Activated CD8-positive, alpha-beta memory T cell treated with anti-CD3 and anti-CD28 coated beads for 4 hours (primary cell): Measurements from ENCODE around the gene IMMP2L.
"Not testable (repeated sequence)": the region's sequence is repeated elsewhere in the genome, so short reads cannot be mapped to it uniquely, and the experiment has no call there.

Experiments used
- DNase-seq, 2 donors: peaks; one replicate each; pipeline ENCODE4 v3.0.0-alpha.2; 2020; ENCODE audit warnings: low read depth in 2 of 2

Gene IMMP2L

DNA sequence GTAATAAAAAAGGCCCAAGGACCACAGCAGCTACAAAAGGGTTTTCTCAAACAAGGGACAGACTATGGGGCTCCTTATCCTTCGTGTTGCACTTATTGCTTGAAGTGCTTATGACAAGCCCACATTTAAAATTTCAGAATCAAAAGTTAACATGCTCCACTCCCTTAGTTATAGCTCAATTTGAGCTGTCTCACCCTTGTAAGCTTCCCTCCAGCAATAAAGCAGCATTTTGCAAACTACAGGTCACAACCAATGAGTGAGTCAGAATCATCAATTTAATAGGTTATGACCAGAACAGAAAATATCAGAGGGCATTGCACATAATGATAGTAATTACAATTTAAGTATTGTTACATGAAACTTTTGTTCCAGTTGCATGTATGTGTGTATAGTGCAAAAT is 53.0 kb downstream of the IMMP2L start:
- no peak for DNase-seq

DNA sequence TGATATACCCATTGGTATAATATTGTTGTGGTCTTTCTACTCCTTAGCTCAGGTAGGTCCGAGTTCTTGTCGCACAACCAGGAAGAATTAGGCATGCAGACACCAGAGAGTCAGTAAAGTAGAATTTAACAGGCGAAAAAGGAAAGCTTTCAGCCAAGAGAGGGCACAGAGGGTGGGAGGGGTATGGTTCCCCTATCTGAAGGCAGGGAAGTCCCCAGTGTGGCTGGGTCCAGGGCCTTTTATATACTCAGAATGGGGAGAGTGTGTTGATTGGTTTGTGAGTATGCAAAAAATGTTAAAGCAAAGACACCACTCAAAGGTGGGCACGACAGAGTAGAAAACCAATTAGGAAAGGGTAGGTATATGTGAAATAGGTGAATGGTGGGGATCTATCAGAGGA is 53.9 kb downstream of the IMMP2L start:
- DNase-seq: no peak

DNA sequence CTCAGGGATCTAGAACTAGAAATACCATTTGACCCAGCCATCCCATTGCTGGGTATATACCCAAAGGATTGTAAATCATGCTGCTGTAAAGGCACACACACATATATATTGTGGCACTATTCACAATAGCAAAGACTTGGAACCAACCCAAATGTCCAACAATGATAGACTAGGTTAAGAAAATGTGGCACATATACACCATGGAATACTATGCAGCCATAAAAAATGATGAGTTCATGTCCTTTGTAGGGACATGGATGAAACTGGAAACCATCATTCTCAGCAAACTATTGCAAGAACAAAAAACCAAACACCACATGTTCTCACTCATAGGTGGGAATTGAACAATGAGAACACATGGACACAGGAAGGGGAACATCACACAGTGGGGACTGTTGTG is 56.9 kb downstream of the IMMP2L start:
- not testable (repeated sequence) for DNase-seq

DNA sequence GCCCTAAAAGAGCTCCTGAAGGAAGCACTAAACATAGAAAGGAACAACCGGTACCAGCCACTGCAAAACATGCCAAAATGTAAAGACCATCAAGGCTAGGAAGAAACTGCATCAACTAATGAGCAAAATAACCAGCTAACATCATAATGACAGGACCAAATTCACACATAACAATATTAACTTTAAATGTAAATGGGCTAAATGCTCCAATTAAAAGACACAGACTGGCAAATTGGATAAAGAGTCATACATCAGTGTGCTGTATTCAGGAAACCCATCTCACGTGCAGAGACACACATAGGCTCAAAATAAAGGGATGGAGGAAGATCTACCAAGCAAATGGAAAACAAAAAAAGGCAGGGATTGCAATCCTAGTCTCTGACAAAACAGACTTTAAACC is 60.5 kb downstream of the IMMP2L start:
- DNase-seq: not testable (repeated sequence)

DNA sequence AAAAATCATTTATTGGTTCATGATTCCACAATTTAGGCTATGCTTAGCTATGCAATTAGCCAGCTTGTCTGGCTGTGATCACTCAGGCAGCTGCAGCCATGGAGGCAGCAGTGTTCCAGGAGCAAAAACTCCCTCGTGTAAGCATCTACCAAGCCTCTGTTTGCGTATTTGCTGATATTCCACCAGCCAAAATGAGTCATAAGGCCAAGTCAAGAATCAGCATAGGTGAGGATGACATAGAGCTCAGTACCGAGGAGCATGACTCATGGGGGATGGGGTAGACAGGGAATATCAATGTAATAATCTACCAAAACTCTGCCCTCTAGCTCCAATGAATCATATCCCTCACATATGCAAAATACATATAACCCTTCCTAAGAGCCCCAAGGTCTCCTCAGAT is 63.3 kb downstream of the IMMP2L start:
- peak in 1 of 2 donors; percentile 0 for DNase-seq

DNA sequence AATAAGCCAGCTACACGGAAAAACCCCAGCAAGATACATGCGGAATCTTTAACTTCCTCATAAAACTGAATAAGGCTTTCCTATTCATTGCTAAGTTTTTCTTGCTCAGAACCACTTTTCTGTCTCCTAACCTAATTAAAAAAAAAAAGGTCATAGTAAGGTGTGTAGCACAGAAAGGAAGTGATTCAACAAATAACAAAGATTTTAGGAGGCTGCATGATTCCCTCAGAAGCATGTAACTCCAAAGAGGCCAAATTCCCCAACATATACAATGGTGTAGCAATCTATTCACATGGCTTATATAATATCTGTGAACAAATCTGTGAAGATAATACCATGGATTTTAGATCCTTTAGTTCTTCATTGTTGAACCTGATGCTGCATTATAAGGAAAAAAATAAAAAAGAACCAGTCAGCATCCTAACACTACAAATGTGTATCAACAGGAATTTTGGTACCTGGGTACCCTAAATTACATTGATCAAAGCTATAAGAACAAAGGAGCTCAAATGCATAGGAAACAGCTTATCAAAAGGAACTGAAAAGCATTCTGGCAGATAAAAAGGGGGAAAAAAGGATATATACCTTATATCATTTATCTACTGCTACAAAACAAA is 63.8 kb downstream of the IMMP2L start:
- no peak for DNase-seq

DNA sequence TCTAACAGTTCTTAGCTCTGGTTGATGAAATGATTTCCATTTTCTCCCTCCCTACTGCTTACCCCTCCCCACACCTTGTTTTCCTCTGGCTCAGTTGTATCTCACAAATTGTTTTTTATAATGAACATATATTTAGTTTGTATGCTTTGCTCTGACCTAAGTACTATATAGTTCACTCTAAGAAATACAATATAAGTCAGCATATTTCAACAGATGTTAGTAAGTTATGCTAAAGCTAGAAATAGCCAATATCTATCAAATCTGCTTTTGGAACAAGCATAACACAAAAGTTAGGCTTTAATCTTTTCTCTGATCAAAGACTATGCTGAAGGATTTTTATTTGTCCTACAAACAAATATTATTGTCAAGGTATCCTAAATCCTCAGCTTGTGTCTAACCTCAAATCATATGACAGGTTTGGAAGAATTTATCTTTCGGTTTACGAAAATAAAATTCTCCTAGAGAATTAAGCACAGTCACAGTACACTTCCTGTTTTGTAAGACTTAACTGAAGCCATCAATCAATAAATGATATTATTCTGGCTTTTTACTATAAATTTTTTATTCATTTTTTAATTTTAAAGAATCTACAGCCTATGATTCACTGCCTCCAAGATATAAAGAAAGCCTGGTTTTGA is 67.0 kb downstream of the IMMP2L start:
- DNase-seq: no peak

DNA sequence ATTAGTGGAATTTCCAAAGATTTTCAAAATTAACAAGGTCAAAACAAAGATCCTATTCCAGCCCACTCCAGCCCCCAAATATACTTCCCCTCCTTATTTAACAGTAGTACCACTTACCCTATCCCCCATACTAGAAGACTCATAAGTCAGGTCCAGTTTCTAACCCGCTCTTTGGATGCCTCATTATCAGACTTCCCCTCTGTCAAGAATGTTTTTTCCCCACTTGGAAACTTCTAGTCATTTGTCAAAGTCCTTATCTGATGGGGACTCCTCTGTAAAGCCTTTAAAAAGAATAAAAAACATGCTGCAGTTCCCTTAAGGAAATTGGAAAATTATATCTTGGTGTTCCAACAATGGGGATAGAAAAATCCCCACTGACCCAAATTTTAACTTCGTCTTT is 70.1 kb downstream of the IMMP2L start:
- no peak for DNase-seq

DNA sequence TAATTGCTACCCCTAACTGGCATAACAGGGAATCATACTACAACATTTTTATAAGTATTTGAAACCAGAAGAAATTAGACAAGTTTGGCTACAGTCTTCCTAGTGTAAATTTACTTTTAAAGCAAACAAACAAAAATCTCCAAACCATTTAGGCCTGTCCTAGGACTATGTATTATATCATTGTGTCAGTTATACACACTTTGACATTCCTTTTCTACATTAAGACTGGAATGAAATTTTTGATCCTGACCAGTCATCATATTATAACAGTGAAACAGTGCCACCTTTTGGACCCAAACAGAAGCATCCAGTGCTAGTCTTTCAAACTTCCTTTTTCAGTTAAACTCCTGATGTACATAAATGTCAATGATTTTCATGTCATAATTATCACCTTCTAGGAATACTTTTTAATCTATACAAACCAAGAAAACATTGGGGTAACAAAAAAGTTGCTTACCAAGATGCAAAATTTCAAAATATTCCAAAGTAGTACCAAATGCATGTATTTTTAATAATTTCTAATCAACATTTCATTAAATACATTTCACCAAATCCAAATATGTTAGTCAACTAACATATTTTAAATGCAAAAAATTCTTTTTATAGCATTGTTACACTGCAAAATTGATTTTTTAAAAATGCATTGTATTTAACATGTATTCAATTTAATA is 75.7 kb downstream of the IMMP2L start:
- no peak for DNase-seq

DNA sequence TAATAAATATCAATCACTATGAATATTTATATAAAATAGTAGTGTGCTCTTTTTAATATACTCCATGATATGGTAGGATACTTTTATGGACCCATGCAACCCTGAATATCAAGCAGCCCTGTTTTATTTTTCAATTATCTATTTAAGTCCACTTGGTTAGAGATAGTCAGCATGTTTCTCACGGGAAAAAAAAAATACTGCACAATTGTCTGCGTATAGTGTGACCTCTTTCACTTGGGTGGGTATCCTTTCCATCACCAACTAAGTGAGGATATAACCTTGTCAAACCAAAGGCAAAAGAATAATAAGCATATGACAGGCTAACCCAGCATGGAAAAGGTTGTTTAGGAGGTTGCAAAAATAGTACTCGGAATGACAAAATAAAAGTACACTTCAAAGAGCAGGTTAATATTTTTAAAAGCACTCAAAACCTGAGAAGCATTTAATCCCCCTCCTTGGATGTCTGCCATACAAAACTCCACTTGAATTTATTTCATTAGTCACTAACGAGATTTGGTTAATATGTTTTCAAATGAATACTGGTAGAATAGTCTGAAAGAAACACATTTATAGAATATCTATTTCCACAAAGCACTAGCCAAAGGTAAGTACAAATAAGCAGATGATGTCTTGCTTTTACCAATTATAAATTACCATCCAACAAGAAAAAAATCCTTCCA is 76.5 kb downstream of the IMMP2L start:
- DNase-seq: no peak

DNA sequence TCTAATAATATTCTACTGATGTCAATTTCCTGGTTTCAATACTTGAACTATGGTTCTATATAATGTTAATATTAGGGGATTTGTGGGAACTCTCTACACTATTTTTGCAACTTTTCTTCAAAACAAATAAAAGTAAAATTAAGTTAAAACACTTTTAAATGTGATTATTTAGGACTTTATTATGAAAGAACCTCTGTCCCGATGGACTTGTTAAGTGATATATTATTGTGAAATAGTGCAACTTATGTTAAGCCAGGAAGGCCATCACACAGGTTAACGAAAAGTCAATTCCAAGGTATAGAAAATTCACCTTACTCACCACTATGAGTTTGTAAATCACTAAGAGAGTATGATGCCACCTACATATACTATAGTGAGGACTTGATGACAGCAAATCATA is 79.2 kb downstream of the IMMP2L start:
- DNase-seq: no peak

DNA sequence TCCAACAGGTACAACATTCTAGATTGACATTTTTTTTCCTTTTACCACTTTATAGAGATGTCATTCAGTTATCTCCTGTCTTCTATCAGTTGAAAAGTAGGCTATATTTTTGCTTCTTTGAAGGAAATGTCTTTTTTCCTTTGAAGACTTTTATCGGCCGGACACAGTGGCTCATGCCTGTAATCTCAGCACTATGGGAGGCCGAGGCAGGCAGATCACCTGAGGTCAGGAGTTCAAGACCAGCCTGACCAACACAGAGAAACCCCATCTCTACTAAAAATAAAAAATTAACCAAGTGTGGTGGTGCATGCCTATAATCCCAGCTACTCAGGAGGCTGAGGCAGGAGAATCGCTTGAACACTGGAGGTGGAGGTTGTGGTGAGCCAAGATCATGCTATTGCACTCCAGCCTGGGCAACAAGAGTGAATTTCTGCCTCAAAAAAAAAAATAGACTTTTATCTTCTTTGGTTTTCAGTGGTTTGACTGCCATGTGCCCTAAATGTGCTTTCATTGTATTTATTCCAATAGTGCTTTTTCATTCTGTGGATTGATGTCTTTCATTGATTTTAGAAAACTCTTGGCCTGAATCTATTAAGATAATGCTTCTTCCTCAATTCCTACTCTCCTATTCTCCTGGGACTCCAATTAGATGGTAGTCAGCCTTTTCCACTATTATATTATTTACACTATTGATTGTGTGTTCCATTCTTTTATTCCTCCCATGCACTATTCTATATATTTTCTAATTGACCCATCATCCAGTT is 84.6 kb downstream of the IMMP2L start:
- DNase-seq: no peak

DNA sequence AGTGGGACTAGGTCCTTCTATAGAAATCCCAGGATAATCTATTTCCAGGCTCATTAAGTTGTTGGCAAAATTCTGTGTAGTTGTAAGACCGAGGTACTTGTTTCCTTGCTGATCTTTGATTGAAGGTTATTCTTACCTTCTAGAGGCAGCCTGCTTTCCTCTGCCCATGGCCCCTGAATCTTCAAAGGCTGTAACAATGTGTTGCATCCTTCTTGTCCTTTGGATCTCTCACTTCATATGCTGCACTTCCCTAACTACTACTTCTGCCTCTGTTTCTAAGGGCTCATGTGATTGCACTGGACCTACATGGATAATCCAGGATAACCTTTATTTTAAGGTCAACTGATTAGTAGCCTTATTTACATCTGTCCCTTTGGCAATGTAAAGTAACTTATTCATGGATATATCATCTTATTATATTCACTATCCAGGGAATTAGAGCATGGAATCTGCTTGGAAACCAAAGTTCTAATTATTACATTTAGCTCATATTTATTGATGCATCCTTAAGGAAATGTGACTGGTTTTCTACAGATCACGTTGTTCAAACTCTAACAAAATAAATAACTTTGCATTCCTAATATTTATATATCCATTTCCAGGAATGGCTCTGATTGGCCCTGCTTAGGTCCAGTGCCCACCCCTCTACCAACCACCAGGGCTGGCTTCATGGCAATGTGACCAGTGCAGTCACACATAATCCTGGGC is 85.6 kb downstream of the IMMP2L start:
- DNase-seq: no peak

DNA sequence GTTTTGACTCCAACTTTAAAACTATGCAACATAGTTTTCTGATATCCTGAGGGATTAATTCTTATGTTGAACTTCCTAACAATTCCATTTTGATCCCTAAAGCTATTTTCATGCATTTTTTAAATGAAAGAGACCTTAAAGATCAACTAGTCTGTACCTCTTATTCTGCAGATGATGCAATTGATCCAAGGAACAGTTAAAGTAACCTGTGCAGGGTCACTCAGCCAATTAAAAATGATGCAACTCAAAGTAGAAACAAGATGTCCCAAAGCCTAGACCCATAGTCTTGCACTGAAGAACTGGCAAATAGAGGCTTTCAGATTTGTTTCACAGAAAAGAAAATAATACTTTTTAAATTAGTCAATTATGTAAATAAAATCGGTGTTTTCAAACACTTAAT is 86.3 kb downstream of the IMMP2L start:
- DNase-seq: no peak

DNA sequence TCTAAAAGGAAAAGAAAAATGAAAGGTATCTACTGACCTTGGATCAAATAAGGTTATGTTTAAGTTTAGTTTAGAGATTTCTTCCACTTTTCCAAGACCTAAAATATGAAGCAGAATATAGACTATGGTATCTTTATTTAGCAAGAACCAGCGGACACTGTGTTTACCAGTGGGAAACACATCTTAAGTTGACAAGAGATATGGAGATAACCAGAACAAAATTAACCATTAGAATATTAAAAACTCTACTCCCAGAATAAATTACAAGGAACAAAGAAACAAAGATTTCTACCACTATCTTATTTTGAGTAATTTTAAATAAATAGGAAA is 86.9 kb downstream of the IMMP2L start:
- DNase-seq: no peak

DNA sequence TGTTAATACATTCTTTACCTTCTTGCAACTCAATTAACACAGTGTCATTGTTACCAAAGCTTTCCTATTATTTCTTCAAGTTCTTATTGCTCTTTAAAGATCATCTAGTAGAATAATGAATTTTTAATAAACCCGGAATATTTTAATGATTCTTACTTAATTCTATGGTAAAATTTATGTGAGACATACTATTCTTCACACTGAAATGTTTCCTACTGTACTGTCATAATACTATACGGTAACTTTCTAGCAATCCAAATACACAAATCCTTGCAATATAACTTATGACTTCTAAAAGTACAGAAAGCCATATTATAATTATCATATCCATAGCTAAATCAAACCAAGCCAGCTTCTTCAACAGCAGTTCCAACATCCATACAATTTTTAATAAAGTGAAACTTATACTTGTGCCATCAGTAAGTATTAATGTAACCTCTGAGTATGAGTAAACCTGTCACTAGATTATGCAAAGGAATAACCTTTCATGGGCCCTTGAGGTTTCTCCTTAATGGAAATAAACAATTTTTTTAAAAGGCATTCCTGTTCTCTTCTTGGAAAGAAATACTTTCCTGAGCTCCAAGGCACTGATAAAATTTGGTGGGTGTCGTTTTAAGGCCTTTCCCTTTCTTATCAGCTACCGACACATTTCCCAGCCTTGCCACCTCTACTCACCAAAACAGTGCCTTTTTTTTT is 87.4 kb downstream of the IMMP2L start:
- DNase-seq: no peak

DNA sequence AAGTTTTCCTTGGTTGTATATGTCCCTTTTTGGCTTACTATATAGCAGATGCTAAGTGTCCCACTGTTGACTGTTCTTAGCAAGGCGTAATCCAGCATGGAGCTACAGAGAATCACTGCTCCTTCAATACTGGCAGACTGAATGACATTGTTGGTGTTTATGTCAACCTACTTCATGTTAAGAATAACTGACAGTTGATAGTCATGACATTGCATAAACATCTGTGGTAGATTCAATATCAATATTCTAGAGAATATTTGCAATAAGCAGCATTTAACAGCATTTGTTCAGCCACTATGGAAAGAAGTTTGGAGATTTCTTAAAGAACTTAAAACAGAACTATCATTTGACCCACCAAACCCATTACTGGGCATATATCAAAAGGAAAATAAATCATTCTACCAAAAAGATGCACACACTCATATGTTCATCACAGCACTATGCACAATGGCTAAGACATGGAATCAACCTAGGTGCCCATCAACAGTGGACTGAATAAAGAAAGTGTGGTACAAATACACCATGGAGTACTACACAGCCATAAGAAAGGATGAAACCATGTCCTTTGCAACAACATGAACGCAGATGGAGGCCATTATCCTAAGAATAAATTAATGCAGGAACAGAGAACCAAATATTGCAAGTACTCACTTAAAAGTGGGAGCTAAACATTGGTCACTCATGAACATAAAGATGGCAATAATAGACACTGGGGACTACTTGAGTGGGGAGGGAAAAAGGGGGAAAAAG is 88.7 kb downstream of the IMMP2L start:
- DNase-seq: no peak

DNA sequence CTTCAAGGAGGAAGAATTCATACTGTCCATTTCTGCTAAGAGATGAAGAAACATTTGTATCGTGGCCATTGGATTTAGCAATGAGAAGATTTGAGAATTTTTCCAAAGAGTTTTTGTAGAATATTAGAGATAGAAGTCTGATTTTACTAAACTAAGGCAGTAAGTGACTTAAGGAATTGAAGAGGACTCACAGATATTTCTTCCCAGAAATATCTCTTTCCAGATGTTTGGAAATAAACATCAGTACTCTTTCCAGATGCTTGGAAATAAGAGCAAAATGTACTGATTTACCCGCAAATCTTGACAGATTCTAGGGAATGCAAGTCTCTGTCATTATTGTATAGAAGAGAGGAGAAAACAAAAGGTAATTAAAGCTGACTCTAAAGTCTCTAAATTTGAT is 91.3 kb downstream of the IMMP2L start:
- DNase-seq: no peak

DNA sequence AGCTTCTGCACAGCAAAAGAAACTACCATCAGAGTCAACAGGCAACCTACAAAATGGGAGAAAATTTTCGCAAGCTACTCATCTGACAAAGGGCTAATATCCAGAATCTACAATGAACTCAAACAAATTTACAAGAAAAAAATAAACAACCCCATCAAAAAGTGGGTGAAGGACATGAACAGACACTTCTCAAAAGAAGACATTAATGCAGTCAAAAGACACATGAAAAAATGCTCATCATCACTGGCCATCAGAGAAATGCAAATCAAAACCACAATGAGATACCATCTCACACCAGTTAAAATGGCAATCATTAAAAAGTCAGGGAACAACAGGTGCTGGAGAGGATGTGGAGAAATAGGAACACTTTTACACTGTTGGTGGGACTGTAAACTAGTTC is 92.4 kb downstream of the IMMP2L start:
- DNase-seq: not testable (repeated sequence)

DNA sequence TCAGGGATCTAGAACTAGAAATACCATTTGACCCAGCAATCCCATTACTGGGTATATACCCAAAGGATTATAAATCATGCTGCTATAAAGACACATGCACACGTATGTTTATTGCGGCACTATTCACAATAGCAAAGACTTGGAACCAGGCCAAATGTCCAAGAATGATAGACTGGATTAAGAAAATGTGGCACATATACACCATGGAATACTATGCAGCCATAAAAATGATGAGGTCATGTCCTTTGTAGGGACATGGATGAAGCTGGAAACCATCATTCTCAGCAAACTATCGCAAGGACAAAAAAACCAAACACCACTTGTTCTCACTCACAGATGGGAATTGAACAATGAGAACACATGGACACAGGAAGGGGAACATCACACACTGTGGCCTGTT is 96.5 kb downstream of the IMMP2L start:
- not testable (repeated sequence) for DNase-seq
